ENCODE data around the gene SLC6A7. TPM values are rescaled to one million over a fixed set of nuclear protein-coding genes. Genes with fewer than 3 reads are reported as not detected.

SLC6A7 gene
- total RNA-seq, 1 experiment from 2014 or later: not detected

DNA sequence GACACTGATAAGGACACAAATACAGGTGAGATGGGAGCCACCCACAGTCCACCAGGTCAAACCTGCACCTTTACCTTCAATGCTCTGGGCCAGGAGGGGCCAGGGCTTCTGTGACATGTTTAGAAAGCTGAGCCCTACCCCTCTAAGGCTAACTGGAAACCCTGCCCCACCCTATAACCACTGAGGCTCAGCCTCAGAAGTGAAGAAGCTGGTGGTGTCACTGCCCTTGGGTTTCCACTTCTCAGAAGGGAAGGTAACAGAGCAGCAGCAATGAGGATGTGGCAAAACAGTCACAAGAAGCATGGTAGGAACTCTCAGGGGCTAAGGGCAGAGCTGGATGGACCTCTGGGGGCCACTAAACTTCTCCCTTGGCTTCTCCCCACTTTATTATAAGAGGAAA lies 40.2 kb upstream of the SLC6A7 start:
- CTCF ChIA-PET: no interaction called here
- POLR2A ChIA-PET (ENCODE audit: low non-redundant PET): no interaction called here
- no peaks in the 10 kb centered on the region for H3K36me3 ChIP-seq (ENCODE audit: insufficient read depth, low read length, poor library complexity, severe bottlenecking)
- no peaks in the 10 kb centered on the region for H3K9me3 ChIP-seq (ENCODE audit: low read depth, low read length, poor library complexity, severe bottlenecking)
- no peak overlapping the region for H3K27ac ChIP-seq (ENCODE audit: low read depth, low read length, poor library complexity, severe bottlenecking)
- BruUV-seq (replicated peaks): no TSS peak
- no peaks in the 10 kb centered on the region for H3K27me3 ChIP-seq (replicated peaks; ENCODE audit: insufficient read depth, low read depth, low read length, poor library complexity)
- H3K4me1 ChIP-seq (ENCODE audit: insufficient read depth, low read length, poor library complexity, severe bottlenecking): peaks cover 19% of the 10 kb centered on the region
- no peak for TF ChIP-seq EZH2 (IDR thresholded peaks at IDR 0.05; ENCODE audit: borderline replicate concordance, low read depth, low read length, poor library complexity, severe bottlenecking)
- TF ChIP-seq, protein P1, sequence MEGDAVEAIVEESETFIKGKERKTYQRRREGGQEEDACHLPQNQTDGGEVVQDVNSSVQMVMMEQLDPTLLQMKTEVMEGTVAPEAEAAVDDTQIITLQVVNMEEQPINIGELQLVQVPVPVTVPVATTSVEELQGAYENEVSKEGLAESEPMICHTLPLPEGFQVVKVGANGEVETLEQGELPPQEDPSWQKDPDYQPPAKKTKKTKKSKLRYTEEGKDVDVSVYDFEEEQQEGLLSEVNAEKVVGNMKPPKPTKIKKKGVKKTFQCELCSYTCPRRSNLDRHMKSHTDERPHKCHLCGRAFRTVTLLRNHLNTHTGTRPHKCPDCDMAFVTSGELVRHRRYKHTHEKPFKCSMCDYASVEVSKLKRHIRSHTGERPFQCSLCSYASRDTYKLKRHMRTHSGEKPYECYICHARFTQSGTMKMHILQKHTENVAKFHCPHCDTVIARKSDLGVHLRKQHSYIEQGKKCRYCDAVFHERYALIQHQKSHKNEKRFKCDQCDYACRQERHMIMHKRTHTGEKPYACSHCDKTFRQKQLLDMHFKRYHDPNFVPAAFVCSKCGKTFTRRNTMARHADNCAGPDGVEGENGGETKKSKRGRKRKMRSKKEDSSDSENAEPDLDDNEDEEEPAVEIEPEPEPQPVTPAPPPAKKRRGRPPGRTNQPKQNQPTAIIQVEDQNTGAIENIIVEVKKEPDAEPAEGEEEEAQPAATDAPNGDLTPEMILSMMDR (conservative IDR thresholded peaks at IDR 0.05; ENCODE audit: low read depth, low read length): no peak
- H3K4me3 ChIP-seq (ENCODE audit: low read depth, low read length, poor library complexity, severe bottlenecking): no peak overlapping the region
- intact Hi-C loops (cut with micrococcal nuclease; ENCODE audit: unreplicated experiment): no loop called here
- DNase-seq (ENCODE audit: low spot score): no peak

DNA sequence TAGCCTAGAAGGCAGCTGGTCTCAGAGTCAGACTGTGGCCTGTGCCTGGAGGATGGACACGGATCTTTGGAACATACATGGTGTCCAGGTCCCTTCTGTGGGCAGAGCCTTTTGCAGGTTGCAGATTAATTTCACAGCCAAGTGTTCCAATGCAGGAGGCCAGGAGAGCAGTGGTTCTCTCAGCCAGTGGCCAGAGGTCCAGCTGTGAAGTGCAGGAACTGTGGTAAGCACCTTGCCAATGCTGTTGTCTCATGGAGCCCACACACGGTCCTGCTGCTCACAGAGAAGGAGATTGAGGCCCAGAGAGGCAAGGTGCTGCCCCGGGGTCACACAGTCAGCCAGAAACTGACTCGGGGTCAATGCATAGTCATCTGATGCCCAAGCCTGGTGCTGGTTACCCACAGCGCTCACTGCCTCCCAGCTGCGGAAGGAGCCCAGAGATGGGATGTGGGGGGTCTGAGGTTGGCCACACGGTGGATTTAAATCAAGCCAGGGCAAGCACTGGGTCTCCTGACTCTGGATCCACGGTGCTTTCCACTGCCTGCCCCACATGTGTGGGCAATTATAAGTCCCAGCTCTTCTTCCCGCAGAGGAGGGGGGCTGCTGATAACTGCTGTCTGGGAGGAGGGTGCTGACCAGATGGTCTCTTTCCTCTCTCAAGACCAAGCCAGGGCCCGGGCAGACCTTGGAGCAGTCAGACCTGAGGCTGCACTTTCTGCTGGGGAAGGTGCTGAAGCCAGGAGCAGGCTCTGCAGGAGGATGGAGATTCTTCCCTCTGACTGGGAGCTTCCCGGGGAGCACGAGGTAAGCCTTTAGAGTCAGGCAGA lies 37.0 kb upstream of the SLC6A7 start:
- TF ChIP-seq, protein P1 (conservative IDR thresholded peaks at IDR 0.05; ENCODE audit: low read depth, low read length): no peak
- TF ChIP-seq EZH2 (IDR thresholded peaks at IDR 0.05; ENCODE audit: borderline replicate concordance, low read depth, low read length, poor library complexity, severe bottlenecking): no peak
- Histone ChIP-seq H3K9me3 (ENCODE audit: low read depth, low read length, poor library complexity, severe bottlenecking) (no peaks in the 10 kb centered on the region), H3K27ac (ENCODE audit: low read depth, low read length, poor library complexity, severe bottlenecking) (no peak overlapping the region), H3K36me3 (ENCODE audit: insufficient read depth, low read length, poor library complexity, severe bottlenecking) (no peaks in the 10 kb centered on the region), H3K4me3 (ENCODE audit: low read depth, low read length, poor library complexity, severe bottlenecking) (no peak overlapping the region), H3K4me1 (ENCODE audit: insufficient read depth, low read length, poor library complexity, severe bottlenecking) (peaks cover 27% of the 10 kb centered on the region), H3K27me3 (replicated peaks; ENCODE audit: insufficient read depth, low read depth, low read length, poor library complexity) (no peaks in the 10 kb centered on the region)
- intact Hi-C loops (cut with micrococcal nuclease; ENCODE audit: unreplicated experiment): no loop called here
- POLR2A ChIA-PET (ENCODE audit: low non-redundant PET): no interaction called here
- no peak for DNase-seq (ENCODE audit: low spot score)
- CTCF ChIA-PET: no interaction called here
- BruUV-seq (replicated peaks): no TSS peak

DNA sequence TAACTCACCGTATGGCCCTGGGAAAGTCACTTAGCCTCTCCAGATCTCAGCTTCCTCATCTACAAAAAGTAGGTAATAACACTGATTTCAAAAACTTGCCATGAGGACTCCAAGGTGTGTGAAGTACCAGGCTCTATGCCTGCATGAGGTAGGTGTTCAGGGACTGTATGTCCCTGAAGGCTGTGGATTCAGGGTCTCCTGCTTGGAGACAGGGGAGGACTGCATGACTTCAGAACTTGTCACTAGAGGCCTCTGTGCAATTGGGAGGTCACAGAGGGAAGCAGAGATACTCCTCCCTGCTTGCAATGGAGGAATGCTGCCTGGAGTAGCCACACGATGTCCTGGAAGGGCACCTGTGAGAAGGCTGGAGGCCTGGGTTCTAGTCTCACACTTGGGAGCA lies 36.4 kb upstream of the SLC6A7 start:
- CTCF ChIA-PET: no interaction called here
- H3K4me3 ChIP-seq (ENCODE audit: low read depth, low read length, poor library complexity, severe bottlenecking): no peak overlapping the region
- no TSS peak for BruUV-seq (replicated peaks)
- H3K27ac ChIP-seq (ENCODE audit: low read depth, low read length, poor library complexity, severe bottlenecking): no peak overlapping the region
- no peaks in the 10 kb centered on the region for H3K27me3 ChIP-seq (replicated peaks; ENCODE audit: insufficient read depth, low read depth, low read length, poor library complexity)
- no peaks in the 10 kb centered on the region for H3K9me3 ChIP-seq (ENCODE audit: low read depth, low read length, poor library complexity, severe bottlenecking)
- DNase-seq (ENCODE audit: low spot score): no peak
- intact Hi-C loops (cut with micrococcal nuclease; ENCODE audit: unreplicated experiment): no loop called here
- H3K4me1 ChIP-seq (ENCODE audit: insufficient read depth, low read length, poor library complexity, severe bottlenecking): peaks cover 33% of the 10 kb centered on the region
- POLR2A ChIA-PET (ENCODE audit: low non-redundant PET): no interaction called here
- no peaks in the 10 kb centered on the region for H3K36me3 ChIP-seq (ENCODE audit: insufficient read depth, low read length, poor library complexity, severe bottlenecking)
- TF ChIP-seq, protein P1 (conservative IDR thresholded peaks at IDR 0.05; ENCODE audit: low read depth, low read length): no peak
- TF ChIP-seq EZH2 (IDR thresholded peaks at IDR 0.05; ENCODE audit: borderline replicate concordance, low read depth, low read length, poor library complexity, severe bottlenecking): no peak
